ENCODE data around the gene CRYGN. TPM values are rescaled to one million over a fixed set of nuclear protein-coding genes. Genes with fewer than 3 reads are reported as not detected.

The CRYGN gene
- total RNA-seq, 2 experiments from 2014 or later: 0.35 TPM; not detected in 1

GRCh38 chr7:151446412-151446811, 6.5 kb upstream of the CRYGN start:
- peaks cover 24% of the 10 kb centered on the region for H3K27me3 Mint-ChIP-seq
- POLR2A ChIA-PET: no interaction called here

GRCh38 chr7:151444632-151445031, 4.7 kb upstream of the CRYGN start:
- Mint-ChIP-seq H3K27me3 (peaks cover 21% of the 10 kb centered on the region), H3K4me1 (peaks cover 21% of the 10 kb centered on the region), H3K9me3 (no peaks in the 10 kb centered on the region), H3K4me3 (no peak overlapping the region), H3K27ac (no peak overlapping the region), H3K36me3 (ENCODE audit: low read depth) (no peaks in the 10 kb centered on the region)
- no peak for DNase-seq
- CTCF ChIA-PET: interaction anchor here (0.6 to 1.2 kb wide), 3 partner anchors 12 to 92 kb away, joined by 3 read pairs; no protein-coding TSS in a partner anchor
- POLR2A ChIA-PET: no interaction called here

More at GRCh38 chr7:151446412-151446811, 6.5 kb upstream of the CRYGN start:
- H3K4me3 Mint-ChIP-seq: no peak overlapping the region
- CTCF ChIA-PET: interaction anchor here (0.7 to 6.6 kb wide), 3 partner anchors 79 to 130 kb away, joined by 4 to 184 read pairs (median 64); no protein-coding TSS in a partner anchor
- no peak for DNase-seq
- H3K9me3 Mint-ChIP-seq: no peaks in the 10 kb centered on the region
- H3K36me3 Mint-ChIP-seq (ENCODE audit: low read depth): no peaks in the 10 kb centered on the region
- no peak overlapping the region for H3K27ac Mint-ChIP-seq
- peaks cover 15% of the 10 kb centered on the region for H3K4me1 Mint-ChIP-seq

- Mint-ChIP-seq H3K27me3 (peaks cover 21% of the 10 kb centered on the region), H3K4me3 (no peak overlapping the region), H3K4me1 (peaks cover 13% of the 10 kb centered on the region), H3K36me3 (ENCODE audit: low read depth) (no peaks in the 10 kb centered on the region), H3K27ac (no peak overlapping the region), H3K9me3 (no peaks in the 10 kb centered on the region)
- POLR2A ChIA-PET: no interaction called here
- DNase-seq: no peak
- CTCF ChIA-PET: interaction anchor here (0.6 to 1.7 kb wide), 5 partner anchors 18 to 330 kb away, joined by 3 to 6 read pairs (median 4); no protein-coding TSS in a partner anchor
Observed at GRCh38 chr7:151442776-151443496, 3.0 kb upstream of the CRYGN start.

- POLR2A ChIA-PET: interaction anchor here (1.6 kb wide), 1 partner anchor 11 kb away, joined by 4 read pairs; no protein-coding TSS in a partner anchor
- CTCF ChIA-PET: interaction anchor here (0.8 to 1.5 kb wide), 3 partner anchors 11 to 197 kb away, joined by 3 read pairs; no protein-coding TSS in a partner anchor
- DNase-seq: no peak
- no peak overlapping the region for H3K4me3 Mint-ChIP-seq
- no peaks in the 10 kb centered on the region for H3K36me3 Mint-ChIP-seq (ENCODE audit: low read depth)
- no peak overlapping the region for H3K27ac Mint-ChIP-seq
- H3K9me3 Mint-ChIP-seq: no peaks in the 10 kb centered on the region
- peaks cover 12% of the 10 kb centered on the region for H3K4me1 Mint-ChIP-seq
- H3K27me3 Mint-ChIP-seq: peaks cover 17% of the 10 kb centered on the region
Observed at GRCh38 chr7:151440799-151441445, 981 bp upstream of the CRYGN start.

GRCh38 chr7:151438864-151439601, 908 bp downstream of the CRYGN start:
- Mint-ChIP-seq H3K9me3 (no peaks in the 10 kb centered on the region), H3K27ac (no peak overlapping the region), H3K27me3 (peaks cover 17% of the 10 kb centered on the region), H3K4me1 (peaks cover 12% of the 10 kb centered on the region), H3K36me3 (ENCODE audit: low read depth) (no peaks in the 10 kb centered on the region), H3K4me3 (no peak overlapping the region)
- POLR2A ChIA-PET: interaction anchor here (1.5 kb wide), 1 partner anchor 9 kb away, joined by 4 read pairs; no protein-coding TSS in a partner anchor
- CTCF ChIA-PET: interaction anchor here (1.4 to 3.9 kb wide), 2 partner anchors 10 kb away, joined by 6 to 24 read pairs; no protein-coding TSS in a partner anchor
- DNase-seq: no peak

GRCh38 chr7:151437866-151438516, 1.9 kb downstream of the CRYGN start:
- H3K4me1 Mint-ChIP-seq: peaks cover 17% of the 10 kb centered on the region
- no peak overlapping the region for H3K4me3 Mint-ChIP-seq
- no peaks in the 10 kb centered on the region for H3K9me3 Mint-ChIP-seq
- H3K36me3 Mint-ChIP-seq (ENCODE audit: low read depth): no peaks in the 10 kb centered on the region
- ChIA-PET POLR2A (interaction anchor here (1.5 kb wide), 1 partner anchor 10 kb away, joined by 4 read pairs; no protein-coding TSS in a partner anchor), CTCF (interaction anchor here (3.9 kb wide), 1 partner anchor 11 kb away, joined by 24 read pairs; no protein-coding TSS in a partner anchor)
- H3K27ac Mint-ChIP-seq: no peak overlapping the region
- no peak for DNase-seq
- peaks cover 17% of the 10 kb centered on the region for H3K27me3 Mint-ChIP-seq

- no peak overlapping the region for H3K27ac Mint-ChIP-seq
- DNase-seq: no peak
- no peaks in the 10 kb centered on the region for H3K36me3 Mint-ChIP-seq (ENCODE audit: low read depth)
- H3K4me3 Mint-ChIP-seq: no peak overlapping the region
- H3K9me3 Mint-ChIP-seq: no peaks in the 10 kb centered on the region
- peaks cover 24% of the 10 kb centered on the region for H3K4me1 Mint-ChIP-seq
- CTCF ChIA-PET: interaction anchor here (0.8 to 3.9 kb wide), 2 partner anchors 12 to 121 kb away, joined by 3 to 24 read pairs; no protein-coding TSS in a partner anchor
- POLR2A ChIA-PET: no interaction called here
- H3K27me3 Mint-ChIP-seq: peaks cover 12% of the 10 kb centered on the region
Observed at GRCh38 chr7:151437159-151437553, 2.8 kb downstream of the CRYGN start.

- ChIA-PET POLR2A (no interaction called here), CTCF (interaction anchor here (0.8 to 3.9 kb wide), 2 partner anchors 12 to 121 kb away, joined by 3 to 24 read pairs; no protein-coding TSS in a partner anchor)
- H3K4me3 Mint-ChIP-seq: no peak overlapping the region
- H3K4me1 Mint-ChIP-seq: peaks cover 23% of the 10 kb centered on the region
- DNase-seq: no peak
- H3K9me3 Mint-ChIP-seq: no peaks in the 10 kb centered on the region
- no peaks in the 10 kb centered on the region for H3K36me3 Mint-ChIP-seq (ENCODE audit: low read depth)
- peaks cover 8% of the 10 kb centered on the region for H3K27me3 Mint-ChIP-seq
- H3K27ac Mint-ChIP-seq: no peak overlapping the region
Observed at GRCh38 chr7:151436446-151437158, 3.3 kb downstream of the CRYGN start.

GRCh38 chr7:151435971-151436370, 4.0 kb downstream of the CRYGN start:
- no peaks in the 10 kb centered on the region for H3K9me3 Mint-ChIP-seq
- H3K4me1 Mint-ChIP-seq: peaks cover 17% of the 10 kb centered on the region
- ChIA-PET POLR2A (no interaction called here), CTCF (interaction anchor here (3.9 kb wide), 1 partner anchor 13 kb away, joined by 24 read pairs; no protein-coding TSS in a partner anchor)
- peaks cover 8% of the 10 kb centered on the region for H3K27me3 Mint-ChIP-seq
- H3K4me3 Mint-ChIP-seq: no peak overlapping the region
- H3K27ac Mint-ChIP-seq: no peak overlapping the region
- no peaks in the 10 kb centered on the region for H3K36me3 Mint-ChIP-seq (ENCODE audit: low read depth)
- no peak for DNase-seq

GRCh38 chr7:151435103-151435916, 4.6 kb downstream of the CRYGN start:
- ChIA-PET CTCF (interaction anchor here (1.0 to 3.9 kb wide), 2 partner anchors 13 to 84 kb away, joined by 3 to 24 read pairs; no protein-coding TSS in a partner anchor), POLR2A (no interaction called here)
- no peaks in the 10 kb centered on the region for H3K36me3 Mint-ChIP-seq (ENCODE audit: low read depth)
- H3K4me3 Mint-ChIP-seq: no peak overlapping the region
- DNase-seq: no peak
- peaks cover 2% of the 10 kb centered on the region for H3K27me3 Mint-ChIP-seq
- H3K27ac Mint-ChIP-seq: no peak overlapping the region
- peaks cover 15% of the 10 kb centered on the region for H3K4me1 Mint-ChIP-seq
- no peaks in the 10 kb centered on the region for H3K9me3 Mint-ChIP-seq

GRCh38 chr7:151434549-151434948, 5.4 kb downstream of the CRYGN start:
- no peaks in the 10 kb centered on the region for H3K9me3 Mint-ChIP-seq
- peaks cover 23% of the 10 kb centered on the region for H3K4me1 Mint-ChIP-seq
- H3K27ac Mint-ChIP-seq: no peak overlapping the region
- ChIA-PET CTCF (interaction anchor here (1.0 to 2.4 kb wide), 2 partner anchors 14 to 83 kb away, joined by 3 to 15 read pairs; no protein-coding TSS in a partner anchor), POLR2A (no interaction called here)
- no peak for DNase-seq
- H3K4me3 Mint-ChIP-seq: no peak overlapping the region
- H3K36me3 Mint-ChIP-seq (ENCODE audit: low read depth): no peaks in the 10 kb centered on the region
- peaks cover 2% of the 10 kb centered on the region for H3K27me3 Mint-ChIP-seq

Measured in activated CD4-positive, alpha-beta memory T cell treated with anti-CD3 and anti-CD28 coated beads, Interleukin-2, amount 10 ng/mL, durations not matched to agents 7 days and 5 days (primary cell).